ENCODE measurements around the gene LAMTOR5. TPM values are rescaled to one million over a fixed set of nuclear protein-coding genes. Genes with fewer than 3 reads are reported as not detected.
"Not testable (repeated sequence)": the region's sequence is repeated elsewhere in the genome, so short reads cannot be mapped to it uniquely, and the experiment has no call there.

The LAMTOR5 gene
- total RNA-seq, 1 donor from 2014 or later: 91.4 TPM

DNA sequence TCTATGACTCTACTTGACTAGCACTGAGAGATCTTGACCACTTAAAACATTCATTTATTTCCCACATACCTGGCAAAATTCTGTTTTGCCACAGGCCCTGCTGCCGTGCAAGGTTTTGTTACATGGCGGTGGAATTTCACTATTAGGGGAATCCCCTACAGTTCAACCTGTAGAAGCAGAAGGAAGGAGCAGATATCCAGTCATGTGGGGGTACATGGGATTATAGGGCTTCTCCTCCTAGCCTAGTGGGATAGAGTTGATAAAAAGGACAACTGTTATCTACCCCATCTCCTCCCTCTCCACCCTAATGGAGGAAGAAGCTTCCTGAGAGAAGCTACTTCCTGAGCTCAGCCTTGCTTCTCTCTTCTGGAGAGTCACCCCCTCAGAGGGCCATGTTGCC, 25.7 kb upstream of the LAMTOR5 start:
- intact Hi-C loops (cut with DNase I): no loop called here
- DNase-seq (ENCODE audit: low spot score): no peak
- ATAC-seq: no peak

DNA sequence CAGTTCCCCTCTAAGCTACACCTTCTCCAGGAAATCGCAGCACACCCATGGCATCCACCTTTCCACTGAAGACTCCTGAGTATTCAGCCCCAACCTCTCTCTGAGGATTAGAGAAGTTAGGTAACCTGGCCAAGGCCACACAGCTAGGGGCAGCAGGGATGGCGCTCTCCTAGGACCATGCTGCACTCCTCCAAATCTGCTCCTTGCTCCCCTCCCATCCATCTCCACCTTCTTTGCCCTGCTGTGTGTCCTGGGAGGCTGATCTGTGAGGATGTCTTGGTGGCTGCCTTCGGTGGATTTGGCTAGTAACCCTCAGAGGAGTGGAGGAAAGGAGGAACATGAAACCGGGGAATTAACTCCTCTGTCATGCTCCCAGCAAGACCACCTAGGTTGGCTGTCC, 23.4 kb upstream of the LAMTOR5 start:
- intact Hi-C loops (cut with DNase I): no loop called here

GRCh38 chr1:110430366-110430765, 22.9 kb upstream of the LAMTOR5 start:
- intact Hi-C loops (cut with DNase I): no loop called here
- DNase-seq (ENCODE audit: low spot score) (no peak), ATAC-seq (no peak)

More for the DNA sequence above, 23.4 kb upstream of the LAMTOR5 start:
- ATAC-seq: no peak
- DNase-seq (ENCODE audit: low spot score): no peak

DNA sequence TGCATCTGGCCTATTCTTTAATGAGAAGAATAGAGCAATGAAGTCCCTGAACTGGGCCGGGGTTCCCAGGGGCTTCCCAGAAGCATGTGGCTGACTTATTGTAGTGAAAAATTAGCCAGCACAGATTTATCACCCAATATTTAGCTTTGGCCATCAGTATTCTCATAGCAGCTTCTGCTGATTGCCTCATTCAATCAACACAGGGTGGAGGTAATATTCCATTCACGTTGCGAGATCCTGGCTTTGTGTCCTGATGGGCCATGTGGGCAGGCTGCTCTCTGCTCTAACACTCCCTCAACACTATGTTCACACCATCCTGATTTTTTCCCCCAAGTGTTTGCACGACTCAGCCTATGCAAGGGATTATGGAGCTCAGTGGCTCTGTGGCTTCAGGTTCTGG, 21.5 kb upstream of the LAMTOR5 start:
- ATAC-seq (no peak), DNase-seq (ENCODE audit: low spot score) (no peak)
- intact Hi-C loops (cut with DNase I): no loop called here

DNA sequence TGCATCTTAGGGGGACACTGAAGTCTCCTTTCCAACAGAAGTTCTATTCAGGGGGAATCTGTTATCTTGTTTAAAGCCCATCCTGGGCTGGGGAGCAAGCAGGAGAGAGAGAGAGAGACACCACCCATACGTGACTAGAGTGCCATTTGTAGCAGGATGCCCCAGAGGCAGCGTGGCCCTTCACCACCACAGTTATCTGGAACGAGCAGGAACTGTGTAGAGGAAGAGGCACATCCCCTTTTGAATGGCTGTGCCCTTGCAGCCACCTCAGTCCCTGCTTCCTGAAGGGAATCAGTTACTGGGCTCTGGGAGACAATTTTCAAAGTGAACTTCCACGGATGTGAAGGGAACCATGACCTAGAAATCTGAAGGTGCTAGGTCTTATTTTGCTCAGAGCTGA, 19.4 kb upstream of the LAMTOR5 start:
- DNase-seq (ENCODE audit: low spot score) (no peak), ATAC-seq (no peak)
- intact Hi-C loops (cut with DNase I): no loop called here

GRCh38 chr1:110425612-110426152, 18.2 kb upstream of the LAMTOR5 start:
- DNase-seq (ENCODE audit: low spot score) (no peak), ATAC-seq (peak; percentile 47)
- intact Hi-C loops (cut with DNase I): no loop called here

DNA sequence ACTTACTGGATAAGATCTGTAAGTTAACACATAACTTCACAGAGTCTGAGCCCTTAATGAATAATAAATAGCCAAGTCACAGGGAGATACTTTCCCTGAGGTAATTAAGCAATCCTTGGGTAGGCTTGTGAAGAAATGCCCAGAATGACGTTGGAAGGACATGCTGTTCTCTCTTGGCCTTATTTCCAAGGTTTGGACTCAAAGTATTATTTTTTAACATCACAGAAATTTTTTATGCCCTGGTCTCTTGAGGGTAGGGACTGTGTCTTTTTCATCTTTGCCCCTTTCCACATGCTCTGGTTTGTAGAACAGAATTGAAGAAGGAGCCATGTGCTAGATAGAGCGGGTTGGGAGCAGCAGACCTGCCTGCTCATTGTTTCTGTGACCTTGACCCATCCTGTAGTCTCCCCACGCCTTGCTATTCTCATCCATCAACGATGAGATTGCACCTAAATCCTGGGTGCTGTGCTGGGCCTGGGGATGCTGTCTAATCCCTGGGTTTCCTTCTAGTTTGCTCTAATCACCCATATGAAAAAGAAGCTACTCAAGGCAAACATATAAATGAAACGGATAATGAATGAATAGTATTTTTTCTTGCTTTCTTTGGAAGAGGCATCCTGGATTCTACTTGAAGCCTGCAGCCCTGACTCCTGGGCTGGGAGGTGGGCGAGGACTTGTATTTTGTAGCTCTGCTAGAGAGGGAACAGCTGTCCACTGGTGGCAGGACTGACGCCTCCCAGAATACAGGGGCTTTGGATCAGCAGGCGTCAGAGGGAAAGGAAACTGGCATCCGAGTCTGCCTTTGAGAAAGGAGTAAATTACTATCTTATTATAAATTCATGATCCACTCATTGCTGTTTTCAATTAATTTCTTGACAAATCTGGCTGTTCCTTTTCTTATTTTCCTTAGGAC, 17.5 kb upstream of the LAMTOR5 start:
- no peak for DNase-seq (ENCODE audit: low spot score)
- ATAC-seq: peak; percentile 72
- intact Hi-C loops (cut with DNase I): no loop called here

DNA sequence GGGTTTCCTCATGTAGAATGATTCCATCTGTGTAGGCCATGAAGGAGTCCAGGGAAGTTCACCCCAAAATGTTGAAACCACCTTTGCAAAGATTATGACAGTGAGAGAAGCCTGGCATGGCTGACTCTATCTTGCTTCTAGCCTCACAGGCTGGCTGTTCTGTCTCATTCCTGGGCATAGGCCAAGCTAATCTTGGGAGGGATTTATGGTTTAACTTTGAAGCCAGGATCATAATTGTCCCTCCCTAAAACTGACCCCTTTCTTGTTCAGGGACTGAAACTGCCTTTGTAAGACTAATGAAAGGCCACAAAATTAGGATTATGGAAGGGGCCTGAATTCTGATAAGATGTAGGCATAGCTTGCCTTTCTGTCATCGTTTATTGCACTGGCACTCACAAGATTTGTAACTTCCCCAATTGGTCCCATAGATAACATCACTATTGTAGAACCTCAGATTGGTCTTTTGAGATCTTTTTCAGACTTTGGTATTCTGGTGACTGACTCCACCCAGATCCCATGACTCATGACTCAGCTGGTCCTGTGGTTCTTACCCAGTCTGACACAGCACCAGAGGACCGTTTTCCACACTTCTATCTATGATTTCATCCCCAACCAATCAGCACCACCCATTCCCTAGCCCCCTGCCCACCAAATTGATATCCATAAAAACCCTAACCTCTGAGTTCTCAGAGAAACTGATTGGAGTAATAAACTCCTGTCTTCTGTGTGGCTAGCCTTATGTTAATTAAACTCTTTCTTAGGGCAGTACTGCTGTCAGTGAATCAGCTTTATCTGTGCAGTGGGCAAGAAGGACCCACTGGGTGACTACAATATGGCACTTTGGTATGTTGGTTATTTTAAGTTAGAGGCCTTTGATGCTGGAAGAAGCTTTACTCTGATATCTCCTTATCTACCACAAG, 13.6 kb upstream of the LAMTOR5 start:
- intact Hi-C loops (cut with DNase I): no loop called here
- ATAC-seq (peak; percentile 46), DNase-seq (ENCODE audit: low spot score) (no peak)

DNA sequence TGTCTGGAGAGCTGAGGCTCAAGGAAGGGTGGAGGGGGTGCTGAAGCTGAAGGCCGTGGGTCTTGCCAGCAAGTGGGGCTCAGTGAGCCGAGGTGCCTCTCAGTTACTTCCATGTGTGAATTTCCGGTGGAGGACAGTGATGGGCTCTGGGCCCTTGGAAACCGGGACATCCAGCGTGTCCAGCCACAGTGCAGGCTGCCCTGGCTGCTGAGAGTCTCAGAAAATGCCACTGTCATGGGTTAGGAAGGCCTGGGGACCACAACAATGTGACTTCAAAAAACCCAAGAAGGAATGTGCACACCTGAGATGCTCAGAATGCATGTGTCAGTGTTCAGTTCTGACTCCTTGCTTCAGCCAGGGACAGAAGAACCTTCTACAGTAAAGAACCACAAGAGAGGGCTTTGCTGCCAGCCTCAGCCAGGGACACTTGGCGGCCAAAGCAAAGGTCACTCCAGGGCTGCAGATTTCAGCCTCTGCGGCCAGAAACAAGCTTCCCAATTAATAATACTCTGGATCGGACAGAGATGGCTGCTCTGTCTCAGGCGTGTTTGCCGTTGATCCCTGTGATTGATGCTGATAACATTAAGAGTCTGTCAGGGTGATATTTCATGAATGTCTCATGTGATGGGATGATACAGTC, 12.6 kb upstream of the LAMTOR5 start:
- DNase-seq (ENCODE audit: low spot score) (no peak), ATAC-seq (no peak)
- intact Hi-C loops (cut with DNase I): no loop called here

DNA sequence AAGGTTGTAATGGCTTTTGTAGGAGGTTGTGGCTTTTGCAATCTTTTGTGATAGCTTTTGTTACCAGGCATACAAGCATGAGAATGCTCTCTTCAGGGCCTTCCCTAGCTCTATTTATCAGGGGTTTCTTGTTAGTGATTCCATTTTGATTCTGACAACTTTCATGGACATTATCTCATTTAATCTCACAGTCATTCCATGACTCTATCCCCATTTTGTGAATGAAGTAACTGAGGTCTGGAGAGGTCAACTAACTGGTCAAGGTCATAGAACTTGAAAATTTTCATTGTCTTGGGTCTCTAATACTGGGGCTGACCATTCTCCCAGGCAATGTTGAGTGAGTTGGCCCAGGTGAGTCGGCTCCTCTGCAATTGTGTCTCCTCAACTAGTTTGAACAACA, 11.2 kb upstream of the LAMTOR5 start:
- intact Hi-C loops (cut with DNase I): no loop called here
- ATAC-seq (no peak), DNase-seq (ENCODE audit: low spot score) (no peak)

- ATAC-seq; intact Hi-C loops (cut with DNase I); DNase-seq (ENCODE audit: low spot score): not testable (repeated sequence)
Observed at GRCh38 chr1:110413045-110413444, 5.6 kb upstream of the LAMTOR5 start.

GRCh38 chr1:110412576-110412975, 5.1 kb upstream of the LAMTOR5 start:
- ATAC-seq (peak; percentile 72), DNase-seq (ENCODE audit: low spot score) (peak; percentile 77)
- intact Hi-C loops (cut with DNase I): no loop called here

DNA sequence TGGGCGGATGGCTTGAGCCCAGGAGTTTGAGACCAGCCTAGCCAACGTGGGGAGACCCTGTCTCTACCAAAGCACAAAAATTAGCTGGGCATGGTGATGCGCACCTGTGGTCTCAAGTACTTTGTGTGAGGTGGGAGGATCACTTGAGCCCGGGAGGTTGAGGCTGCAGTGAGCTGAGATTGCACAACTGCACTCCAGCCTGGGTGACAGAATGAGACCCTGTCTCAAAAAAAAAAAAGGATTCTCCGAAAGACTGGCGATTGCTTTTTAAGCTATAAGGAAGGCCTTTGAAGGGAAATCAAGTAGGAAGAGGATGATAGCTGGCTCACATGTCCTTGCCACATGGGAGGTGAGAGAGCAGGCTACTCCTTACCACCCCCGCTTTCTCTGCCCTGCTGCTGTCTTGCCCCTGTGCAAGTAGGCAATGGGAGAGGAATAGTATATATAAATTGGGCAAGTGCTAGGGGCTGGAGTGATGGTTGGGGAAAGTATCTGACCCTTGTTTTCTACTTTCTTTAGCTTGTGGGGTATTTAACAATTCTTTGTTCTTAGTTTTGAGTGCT, 3.8 kb upstream of the LAMTOR5 start:
- DNase-seq (ENCODE audit: low spot score): no peak
- ATAC-seq: no peak
- intact Hi-C loops (cut with DNase I): no loop called here

DNA sequence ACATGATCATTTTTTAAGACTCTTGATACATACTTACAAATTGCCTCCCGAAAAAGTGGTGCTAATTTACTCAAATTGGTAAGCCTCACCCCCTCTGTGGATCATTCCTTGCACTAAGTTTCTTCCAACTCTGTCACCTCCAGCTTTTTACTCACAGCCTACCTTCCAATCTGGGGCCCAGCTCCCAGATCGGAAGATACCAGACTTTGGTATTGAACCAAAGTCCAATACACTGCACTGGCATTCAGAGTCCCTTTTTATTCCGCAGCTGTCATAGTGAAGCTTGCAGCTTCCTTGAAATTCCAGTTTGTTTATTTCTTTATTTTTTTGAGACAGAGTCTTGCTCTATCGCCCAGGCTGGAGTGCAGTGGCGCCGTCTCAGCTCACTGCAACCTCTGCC, 1.8 kb upstream of the LAMTOR5 start:
- DNase-seq (ENCODE audit: low spot score) (no peak), ATAC-seq (no peak)
- intact Hi-C loops (cut with DNase I): no loop called here

- DNase-seq (ENCODE audit: low spot score) (no peak), ATAC-seq (no peak)
- intact Hi-C loops (cut with DNase I): no loop called here
Observed at GRCh38 chr1:110408488-110408887, 994 bp upstream of the LAMTOR5 start.

DNA sequence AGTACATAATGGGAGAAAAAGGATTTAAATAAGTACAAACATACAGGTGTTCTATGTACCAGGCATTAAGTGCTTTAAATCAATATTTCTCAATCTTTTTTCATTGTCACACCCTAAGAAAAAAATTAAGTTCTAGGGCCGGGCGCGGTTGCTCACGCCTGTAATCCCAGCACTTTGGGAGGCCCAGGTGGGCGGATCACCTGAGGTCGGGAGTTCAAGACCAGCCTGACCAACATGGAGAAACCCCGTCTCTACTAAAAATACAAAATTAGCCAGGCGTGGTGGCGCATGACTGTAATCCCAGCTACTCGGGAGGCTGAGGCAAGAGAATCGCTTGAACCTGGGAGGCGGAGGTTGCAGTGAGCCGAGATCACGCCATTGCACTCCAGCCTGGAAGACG, 1.1 kb downstream of the LAMTOR5 start:
- intact Hi-C loops (cut with DNase I); DNase-seq (ENCODE audit: low spot score); ATAC-seq: not testable (repeated sequence)

DNA sequence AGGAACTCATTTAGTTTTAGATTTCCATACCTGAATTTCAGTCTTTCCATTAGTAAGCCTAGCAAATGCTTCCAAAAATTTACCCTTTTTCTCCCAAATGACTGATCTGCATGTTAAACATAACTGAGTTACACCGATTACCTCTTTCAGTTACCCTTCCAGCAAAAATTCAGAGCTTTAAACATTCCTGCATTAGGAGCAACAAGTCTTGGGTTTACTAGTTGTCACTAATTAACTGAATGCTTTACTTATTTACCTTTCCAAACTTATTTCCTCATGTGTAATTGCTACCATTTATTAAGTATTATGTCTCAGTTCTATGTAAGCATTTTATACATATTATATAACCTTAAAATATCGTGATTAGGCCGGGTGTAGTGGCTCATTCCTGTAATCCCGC, 3.1 kb downstream of the LAMTOR5 start:
- DNase-seq (ENCODE audit: low spot score) (no peak), ATAC-seq (no peak)
- intact Hi-C loops (cut with DNase I): no loop called here

DNA sequence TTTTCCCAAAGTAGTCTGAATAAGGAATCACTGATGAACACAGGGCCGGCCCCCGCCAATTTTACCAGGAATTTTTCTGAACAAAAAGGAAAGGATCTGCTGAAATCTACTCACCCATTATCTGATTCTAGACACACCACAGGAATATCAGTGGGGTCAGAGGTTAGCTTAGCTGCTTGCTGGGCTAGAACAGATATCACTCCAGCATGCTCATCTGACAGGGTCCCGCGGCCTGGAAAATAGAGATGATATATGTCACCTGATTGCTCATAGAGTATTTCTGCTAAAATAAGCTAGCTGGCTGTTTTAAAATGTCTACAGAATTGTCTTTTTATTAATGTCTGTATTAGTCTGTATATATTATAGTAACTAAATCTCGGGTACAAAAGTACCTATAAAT, 3.7 kb downstream of the LAMTOR5 start:
- intact Hi-C loops (cut with DNase I): no loop called here
- ATAC-seq (no peak), DNase-seq (ENCODE audit: low spot score) (no peak)

Data from sciatic nerve (tissue), 2 donors.